Spinal cord (tissue), 10 donors: ENCODE data around the gene ANO3. TPM values are rescaled to one million over a fixed set of nuclear protein-coding genes. Genes with fewer than 3 reads are reported as not detected.
"Not testable (repeated sequence)": the region's sequence is repeated elsewhere in the genome, so short reads cannot be mapped to it uniquely, and the experiment has no call there.

Source experiments
- DNase-seq, 6 donors: peaks; one replicate each; pipeline versions ENCODE4 v3.0.0 to v3.0.0-alpha.2; 2013 to 2015; ENCODE audit warnings: low spot score in 6 of 6, low read depth in 4 of 6
- H3K27ac ChIP-seq: one replicate; pipeline ENCODE4 v1.5.1; 2013; ENCODE audit warnings: low read depth, low read length, control low read depth
- H3K27me3 ChIP-seq: one replicate; pipeline ENCODE4 v1.6.1; 2013; ENCODE audit warnings: low read length; ENCODE audit not compliant: control insufficient read depth, insufficient read depth
- H3K36me3 ChIP-seq: one replicate; pipeline ENCODE4 v1.6.1; 2013; ENCODE audit warnings: low read length; ENCODE audit not compliant: control insufficient read depth, insufficient read depth
- H3K4me1 ChIP-seq: one replicate; pipeline ENCODE4 v1.6.1; 2013; ENCODE audit warnings: low read length; ENCODE audit not compliant: control insufficient read depth, insufficient read depth
- H3K4me3 ChIP-seq: one replicate; pipeline ENCODE4 v1.5.1; 2013; ENCODE audit warnings: low read depth, low read length, control low read depth
- H3K9me3 ChIP-seq: one replicate; pipeline ENCODE4 v1.6.1; 2013; ENCODE audit warnings: low read length; ENCODE audit not compliant: control insufficient read depth, insufficient read depth
- WGBS: methylation state at CpG from one replicate; pipeline ENCODE4 v1.1.5; 2013; ENCODE audit warnings: missing lambda C conversion rate; ENCODE audit not compliant: insufficient coverage; 5-methylcytosine and 5-hydroxymethylcytosine counted together
- polyA plus RNA-seq, 2 donors: library from polyadenylated mRNA; unstranded; fragments of 120-200 nt; gene quantifications; one replicate each; pipeline ENCODE4 v1.2.1, GENCODE V29; 2013; ENCODE audit not compliant: insufficient read length in 2 of 2
- total RNA-seq, 2 donors: library from RNA; depleted of rRNA in 1 of 2; stranded (reverse); fragments of 120-200 nt in 1 of 2; fragments of >200 nt in 1 of 2; gene quantifications; one replicate each; pipeline versions ENCODE4 v1.2.3 to v1.2.4, GENCODE V29; 2013 to 2014
- donor health status: healthy.

Gene ANO3
- total and polyA plus RNA-seq, 4 donors, result 2.4 to 12.9 (median 3.8) TPM

DNA sequence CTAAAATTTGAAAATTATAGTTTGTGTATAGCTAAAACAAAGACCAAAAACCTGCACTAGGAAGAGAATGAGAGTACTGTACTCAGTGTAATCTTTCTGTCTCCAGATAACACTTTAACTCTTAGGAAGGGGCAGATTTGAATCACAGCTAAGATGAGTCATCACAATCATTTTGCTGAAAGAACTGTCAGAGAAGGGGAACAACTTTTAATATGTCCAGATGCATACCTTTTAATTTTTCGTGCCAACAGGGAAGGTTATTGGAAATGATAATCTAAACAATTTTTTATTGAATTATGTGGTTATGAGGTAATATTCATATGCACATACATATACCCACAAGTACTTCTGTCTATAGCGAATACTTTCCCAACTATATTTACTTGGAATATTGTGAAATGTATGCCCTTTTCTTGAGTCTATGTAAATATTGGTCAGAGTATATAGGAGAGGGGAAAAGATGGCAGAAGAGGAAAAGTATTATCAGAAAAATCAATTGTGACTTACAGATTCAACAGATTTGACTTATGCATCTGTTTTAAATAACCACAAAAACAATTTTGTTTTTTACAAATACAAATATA is 291.2 kb downstream of the ANO3 start:
- H3K4me1 ChIP-seq, result no peaks in the 10 kb centered on the region
- WGBS, result no CpG with 5 or more reads among the region's 2 CpGs
- H3K36me3 ChIP-seq, result no peaks in the 10 kb centered on the region
- no peak overlapping the region for H3K4me3 ChIP-seq
- no peak for DNase-seq
- no peaks in the 10 kb centered on the region for H3K9me3 ChIP-seq
- no peak overlapping the region for H3K27ac ChIP-seq
- no peaks in the 10 kb centered on the region for H3K27me3 ChIP-seq

DNA sequence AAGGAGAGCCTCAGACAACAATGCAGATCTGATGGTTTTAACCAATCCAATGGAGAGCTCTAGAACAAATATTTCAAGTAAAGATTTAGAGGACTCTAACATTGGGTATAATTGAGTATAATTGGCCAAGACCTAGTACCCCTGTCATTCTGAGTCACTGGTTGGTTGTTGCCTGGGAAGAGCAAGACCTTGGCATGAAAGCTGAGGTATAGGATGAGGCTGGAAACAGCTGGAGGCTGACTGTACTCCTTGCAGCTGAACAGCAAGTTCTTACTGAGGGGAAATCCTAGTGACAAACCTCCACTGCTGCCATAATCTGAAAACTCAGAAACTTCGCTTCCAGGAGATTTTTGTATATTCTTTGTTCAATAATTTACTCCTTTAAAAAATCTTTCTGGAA is 294.4 kb downstream of the ANO3 start:
- DNase-seq, result no peak
- no peaks in the 10 kb centered on the region for H3K9me3 ChIP-seq
- no CpG with 5 or more reads among the region's 1 CpG for WGBS

DNA sequence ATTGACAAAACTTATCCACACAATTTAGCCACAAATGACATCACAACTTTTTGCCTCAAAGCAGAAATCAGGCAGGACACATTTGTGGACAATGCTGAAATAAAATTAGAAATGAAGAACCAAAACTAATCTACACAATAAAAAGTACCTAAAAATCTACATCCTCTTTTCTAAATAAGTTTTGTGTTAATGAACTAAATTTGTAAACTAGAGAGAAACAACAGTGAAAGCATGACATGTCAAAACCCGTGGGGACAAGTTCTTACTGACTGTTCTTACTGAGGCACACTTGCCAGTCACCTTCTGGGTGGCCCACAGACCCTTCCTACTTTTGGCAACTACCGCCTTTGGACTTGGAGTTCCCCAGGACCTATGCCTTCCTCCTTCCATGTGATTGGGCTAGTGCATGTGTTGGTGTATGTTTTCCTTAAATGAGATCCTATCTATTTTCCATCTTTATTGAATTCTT is 300.8 kb downstream of the ANO3 start:
- WGBS, result 80% methylated on average over 1 of the region's 2 CpGs
- H3K4me3 ChIP-seq, result no peak overlapping the region
- H3K4me1 ChIP-seq, result no peaks in the 10 kb centered on the region
- no peak overlapping the region for H3K27ac ChIP-seq
- no peaks in the 10 kb centered on the region for H3K27me3 ChIP-seq
- H3K36me3 ChIP-seq, result no peaks in the 10 kb centered on the region
- H3K9me3 ChIP-seq, result no peaks in the 10 kb centered on the region
- DNase-seq, result no peak

More for the DNA sequence above, 294.4 kb downstream of the ANO3 start:
- no peaks in the 10 kb centered on the region for H3K36me3 ChIP-seq
- H3K4me3 ChIP-seq, result no peak overlapping the region
- no peaks in the 10 kb centered on the region for H3K27me3 ChIP-seq
- H3K27ac ChIP-seq, result no peak overlapping the region
- H3K4me1 ChIP-seq, result no peaks in the 10 kb centered on the region

DNA sequence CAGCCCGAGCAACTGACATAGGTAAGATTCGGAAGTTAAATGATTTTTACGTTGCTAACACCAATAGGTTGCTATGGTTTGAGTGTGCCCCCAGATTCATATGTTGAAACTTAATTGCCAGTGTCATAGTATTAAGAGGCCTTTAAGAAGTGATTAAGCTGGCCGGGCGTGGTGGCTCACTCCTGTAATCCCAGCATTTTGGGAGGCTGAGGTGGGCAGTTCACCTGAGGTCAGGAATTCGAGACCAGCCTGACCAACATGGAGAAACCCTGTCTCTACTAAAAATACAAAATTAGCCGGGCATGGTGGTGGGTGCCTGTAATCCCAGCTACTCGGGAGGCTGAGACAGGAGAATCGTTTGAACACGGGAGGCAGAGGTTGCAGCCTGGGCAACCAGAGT is 311.4 kb downstream of the ANO3 start:
- not testable (repeated sequence) for H3K9me3 ChIP-seq, DNase-seq, H3K36me3 ChIP-seq, H3K4me3 ChIP-seq, H3K27me3 ChIP-seq, H3K27ac ChIP-seq, H3K4me1 ChIP-seq
- WGBS, result 100% methylated on average over 4 of the region's 10 CpGs

DNA sequence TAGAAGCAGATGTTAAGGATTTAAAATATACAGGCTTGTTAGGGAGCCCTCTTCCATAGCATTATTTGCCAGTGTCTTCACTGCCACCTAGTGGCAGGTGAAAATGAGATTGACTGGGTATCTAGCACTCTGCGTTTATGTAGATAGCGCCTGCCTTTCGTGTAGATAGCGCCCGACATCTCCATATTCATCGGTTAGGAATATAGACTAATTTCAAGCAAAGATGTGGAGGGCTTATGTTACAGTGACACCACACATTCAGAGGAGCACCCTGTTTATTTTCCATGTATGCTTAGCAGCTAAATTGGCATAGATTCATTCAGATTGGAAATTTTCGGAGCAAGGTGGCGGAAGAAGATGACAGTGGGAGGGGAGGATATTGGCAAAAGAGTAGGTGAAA is 318.0 kb downstream of the ANO3 start:
- H3K27ac ChIP-seq, result no peak overlapping the region
- H3K9me3 ChIP-seq, result peaks cover 2% of the 10 kb centered on the region
- H3K27me3 ChIP-seq, result no peaks in the 10 kb centered on the region
- H3K4me1 ChIP-seq, result no peaks in the 10 kb centered on the region
- DNase-seq, result peak in 5 of 6 donors; percentile 7 to 81 (median 29)
- H3K36me3 ChIP-seq, result no peaks in the 10 kb centered on the region
- no peak overlapping the region for H3K4me3 ChIP-seq
- 50% methylated on average over 4 of the region's 8 CpGs for WGBS

DNA sequence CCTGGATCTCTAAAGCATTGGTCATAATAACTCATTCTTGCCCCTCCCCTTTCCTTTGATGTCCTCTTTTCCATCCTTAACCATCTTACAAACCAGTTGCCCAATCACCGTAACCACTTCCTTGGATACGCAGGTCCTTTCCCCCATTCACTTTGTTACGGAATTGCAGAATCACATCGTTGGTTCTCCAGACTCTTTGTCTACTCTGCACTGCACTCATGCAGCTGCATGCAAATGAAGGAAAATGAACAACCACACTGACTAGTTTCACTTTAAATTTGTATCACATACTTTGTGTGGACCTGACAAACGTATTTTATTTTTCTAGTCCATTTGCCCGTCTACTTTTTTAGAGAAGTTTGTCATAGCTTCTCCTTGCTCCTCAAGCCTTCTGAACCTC is 320.0 kb downstream of the ANO3 start:
- H3K4me3 ChIP-seq, result no peak overlapping the region
- DNase-seq, result peak in 1 of 6 donors; percentile 18
- no peaks in the 10 kb centered on the region for H3K36me3 ChIP-seq
- H3K27ac ChIP-seq, result no peak overlapping the region
- peaks cover 2% of the 10 kb centered on the region for H3K9me3 ChIP-seq
- 53% methylated on average over 6 of the region's 6 CpGs for WGBS
- H3K4me1 ChIP-seq, result no peaks in the 10 kb centered on the region
- no peaks in the 10 kb centered on the region for H3K27me3 ChIP-seq

DNA sequence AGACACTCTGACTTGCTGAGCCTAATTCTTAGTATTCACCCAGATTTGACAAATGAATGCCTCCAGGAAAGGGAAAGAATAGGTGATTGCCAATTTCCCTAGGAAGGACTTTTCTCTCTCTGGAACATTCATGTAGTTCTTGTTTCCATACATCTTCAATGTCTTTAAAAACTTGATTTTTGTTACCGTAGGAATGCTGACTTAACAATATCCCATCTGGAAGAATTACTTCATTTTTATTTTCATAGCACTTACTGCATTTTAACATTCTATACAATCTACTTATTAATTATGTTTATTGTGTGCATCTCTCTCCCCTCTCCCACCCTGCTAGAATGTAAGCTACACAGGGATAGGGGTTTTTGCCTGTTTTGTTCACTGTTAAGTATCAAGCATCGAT is 323.4 kb downstream of the ANO3 start:
- DNase-seq, result no peak
- H3K27ac ChIP-seq, result no peak overlapping the region
- no peaks in the 10 kb centered on the region for H3K27me3 ChIP-seq
- H3K4me1 ChIP-seq, result no peaks in the 10 kb centered on the region
- WGBS, result no CpG with 5 or more reads among the region's 2 CpGs
- no peaks in the 10 kb centered on the region for H3K36me3 ChIP-seq
- H3K9me3 ChIP-seq, result no peaks in the 10 kb centered on the region
- H3K4me3 ChIP-seq, result no peak overlapping the region

DNA sequence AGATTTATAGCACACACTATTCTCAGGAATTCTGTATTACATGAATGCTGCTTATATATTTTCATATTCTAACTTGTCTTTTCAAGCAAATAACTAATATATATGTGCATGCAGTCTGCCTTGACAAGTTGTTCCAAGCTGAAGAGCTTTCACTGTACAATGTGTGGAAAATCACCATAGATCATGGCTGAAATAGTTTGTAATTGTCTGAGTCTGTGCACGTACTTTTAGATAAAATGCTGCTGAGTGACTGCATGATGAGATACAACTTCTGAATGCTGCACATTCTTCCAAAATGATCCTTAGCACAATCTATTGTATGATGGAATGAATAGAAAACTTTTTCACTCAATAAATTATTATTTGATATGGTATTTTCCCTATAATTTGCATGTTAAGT is 331.0 kb downstream of the ANO3 start:
- DNase-seq, result peak in 1 of 6 donors; percentile 52
- Histone ChIP-seq H3K9me3 (no peaks in the 10 kb centered on the region), H3K4me1 (no peaks in the 10 kb centered on the region), H3K36me3 (no peaks in the 10 kb centered on the region), H3K4me3 (no peak overlapping the region), H3K27ac (no peak overlapping the region), H3K27me3 (no peaks in the 10 kb centered on the region)
- WGBS, result no CpG with 5 or more reads among the region's 1 CpG

DNA sequence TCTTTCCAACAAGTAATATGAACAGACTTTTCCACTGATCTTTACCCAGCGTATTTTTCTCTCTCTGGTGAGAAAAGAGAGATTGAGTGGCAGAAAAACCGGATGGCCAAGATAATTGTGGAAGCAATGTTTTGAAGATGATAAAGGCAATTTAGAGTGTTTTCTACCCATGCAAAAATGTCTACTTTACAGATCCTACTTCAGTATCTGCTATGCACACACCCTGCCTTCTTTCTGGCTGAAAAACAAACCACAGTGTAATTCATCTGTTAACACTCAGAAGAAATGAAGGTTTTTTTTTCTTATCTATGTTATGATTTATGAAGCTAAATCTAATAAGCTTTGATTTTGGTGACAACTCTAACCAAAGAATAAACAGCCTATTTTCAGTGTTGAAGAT is 333.1 kb downstream of the ANO3 start:
- peak in 1 of 6 donors; percentile 11 for DNase-seq
- Histone ChIP-seq H3K27me3 (no peaks in the 10 kb centered on the region), H3K27ac (no peak overlapping the region), H3K4me1 (no peaks in the 10 kb centered on the region), H3K36me3 (no peaks in the 10 kb centered on the region), H3K9me3 (no peaks in the 10 kb centered on the region), H3K4me3 (no peak overlapping the region)
- no CpG with 5 or more reads among the region's 2 CpGs for WGBS

DNA sequence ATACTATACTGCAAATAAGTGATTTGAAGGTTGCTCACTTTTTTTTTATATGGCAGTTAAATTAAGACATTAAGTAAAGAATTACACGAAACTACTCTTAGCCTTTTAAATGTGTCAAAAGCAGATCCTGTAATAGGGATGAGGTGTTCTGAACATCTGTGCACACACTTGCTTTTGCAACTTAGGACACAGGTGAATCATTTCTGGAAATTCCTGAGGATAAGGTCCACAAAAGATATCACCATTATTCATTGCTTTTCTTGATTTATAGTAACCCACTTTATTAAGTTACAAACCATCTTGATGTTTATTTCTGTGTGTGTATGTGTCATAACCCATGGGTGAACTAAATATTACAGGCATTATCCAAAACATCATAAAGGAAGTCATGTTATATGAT is 334.0 kb downstream of the ANO3 start:
- Histone ChIP-seq H3K36me3 (no peaks in the 10 kb centered on the region), H3K4me1 (no peaks in the 10 kb centered on the region), H3K4me3 (no peak overlapping the region), H3K27ac (no peak overlapping the region), H3K9me3 (no peaks in the 10 kb centered on the region), H3K27me3 (no peaks in the 10 kb centered on the region)
- DNase-seq, result no peak
- WGBS, result no CpG with 5 or more reads among the region's 1 CpG
